IMR-90 (cell line): ENCODE data around the gene DCUN1D2. TPM values are rescaled to one million over a fixed set of nuclear protein-coding genes. Genes with fewer than 3 reads are reported as not detected.

Experiments
- ATAC-seq: fragments of 200-7000 bp; cut with Tn5 transposase; 2 replicates; pipeline ENCODE4 v1.9.1; 2020; ENCODE audit warnings: low read depth, mild to moderate bottlenecking, moderate library complexity
- BruUV-seq: library from RNA; stranded (reverse); fragments of 400-500 nt; replicated peaks from 2 replicates; lab custom pipeline; 2021; lab: Mats Ljungman, UMichigan
- CTCF ChIA-PET: fragments of 300-600 bp; formaldehyde crosslinking; extraction: SDS; loops from one replicate; lab custom pipeline; 2021; ENCODE audit warnings: antibody characterized with exemption; lab: Yijun Ruan, JAX
- POLR2A ChIA-PET: fragments of 300-600 bp; sonication (Branson Sonifier 250); formaldehyde crosslinking; loops from one replicate; lab custom pipeline; 2022; ENCODE audit warnings: antibody characterized with exemption; ENCODE audit not compliant: unreplicated experiment; lab: Charles Lee
- DNase-seq: peaks from one replicate; pipeline ENCODE4 v3.0.0; 2013
- H2AFZ ChIP-seq: replicated peaks from 2 replicates; pipeline ENCODE3; 2013; ENCODE audit warnings: low read length, mild to moderate bottlenecking; ENCODE audit not compliant: poor library complexity
- H2AK5ac ChIP-seq: 2 replicates; pipeline ENCODE4 v1.6.1; 2013; ENCODE audit warnings: low read depth, low read length, inconsistent platforms
- H2AK9ac ChIP-seq: replicated peaks from 2 replicates; pipeline ENCODE3; 2013; ENCODE audit warnings: mild to moderate bottlenecking, low read depth, low read length, moderate library complexity; ENCODE audit not compliant: poor library complexity
- H2BK120ac ChIP-seq: 2 replicates; pipeline ENCODE4 v1.6.1; 2013; ENCODE audit warnings: low read depth, low read length, inconsistent platforms
- H2BK15ac ChIP-seq: 3 replicates; pipeline ENCODE4 v1.6.1; 2013; ENCODE audit warnings: low read depth, low read length, inconsistent platforms
- H2BK20ac ChIP-seq: 2 replicates; pipeline ENCODE4 v1.6.1; 2013; ENCODE audit warnings: low read depth, mild to moderate bottlenecking, inconsistent platforms, low read length, moderate library complexity
- H2BK5ac ChIP-seq: 2 replicates; pipeline ENCODE4 v1.6.1; 2013; ENCODE audit warnings: mild to moderate bottlenecking, low read depth, low read length, inconsistent platforms; ENCODE audit not compliant: poor library complexity, severe bottlenecking
- H3K14ac ChIP-seq: replicated peaks from 2 replicates; pipeline ENCODE4 v1.6.1; 2013; ENCODE audit warnings: low read depth, low read length, inconsistent platforms
- H3K18ac ChIP-seq: 2 replicates; pipeline ENCODE4 v1.6.1; 2013; ENCODE audit warnings: low read depth, low read length, control low read depth
- H3K23ac ChIP-seq: 2 replicates; pipeline ENCODE4 v1.6.1; 2013; ENCODE audit warnings: low read depth, low read length, inconsistent platforms
- H3K27ac ChIP-seq: 2 replicates; pipeline ENCODE4 v1.5.1; 2013; ENCODE audit warnings: mild to moderate bottlenecking, control low read depth, low read length; ENCODE audit not compliant: insufficient read depth
- H3K27me3 ChIP-seq: 2 replicates; pipeline ENCODE4 v1.6.1; 2013; ENCODE audit warnings: low read length; ENCODE audit not compliant: control insufficient read depth, insufficient read depth
- H3K36me3 ChIP-seq: 2 replicates; pipeline ENCODE4 v1.6.1; 2013; ENCODE audit warnings: low read length, mixed read lengths; ENCODE audit not compliant: control insufficient read depth, insufficient read depth
- H3K4ac ChIP-seq: 2 replicates; pipeline ENCODE4 v1.6.1; 2013; ENCODE audit warnings: low read depth, low read length, inconsistent platforms
- H3K4me1 ChIP-seq: 2 replicates; pipeline ENCODE4 v1.6.1; 2013; ENCODE audit warnings: low read length, mixed read lengths; ENCODE audit not compliant: control insufficient read depth, insufficient read depth
- H3K4me2 ChIP-seq: 2 replicates; pipeline ENCODE4 v1.6.1; 2013; ENCODE audit warnings: low read depth, mild to moderate bottlenecking, control low read depth, low read length, moderate library complexity
- H3K4me3 ChIP-seq: 2 replicates; pipeline ENCODE4 v1.5.1; 2013; ENCODE audit warnings: low read depth, mild to moderate bottlenecking, control low read depth, low read length, moderate library complexity; ENCODE audit not compliant: insufficient read depth
- H3K56ac ChIP-seq: 2 replicates; pipeline ENCODE4 v1.6.1; 2013; ENCODE audit warnings: low read length, inconsistent platforms; ENCODE audit not compliant: insufficient read depth; ENCODE audit errors: extremely low read depth
- H3K79me1 ChIP-seq, 2 experiments: 2 replicates each; pipeline ENCODE4 v1.6.1; 2013; ENCODE audit warnings: low read length in 2 of 2, inconsistent platforms in 1 of 2, low read depth in 1 of 2
- H3K9ac ChIP-seq: 2 replicates; pipeline ENCODE4 v1.6.1; 2013; ENCODE audit warnings: low read depth, low read length, control low read depth
- H3K9me1 ChIP-seq: 2 replicates; pipeline ENCODE4 v1.6.1; 2013; ENCODE audit warnings: low read length, inconsistent platforms; ENCODE audit not compliant: insufficient read depth
- H3K9me3 ChIP-seq: 2 replicates; pipeline ENCODE4 v1.6.1; 2013; ENCODE audit warnings: low read length; ENCODE audit not compliant: control insufficient read depth, insufficient read depth
- H4K20me1 ChIP-seq: 2 replicates; pipeline ENCODE4 v1.6.1; 2013; ENCODE audit warnings: low read length, inconsistent platforms; ENCODE audit not compliant: insufficient read depth
- H4K5ac ChIP-seq: 2 replicates; pipeline ENCODE4 v1.6.1; 2013; ENCODE audit warnings: mild to moderate bottlenecking, low read depth, low read length, control low read depth
- H4K8ac ChIP-seq, 2 experiments: 2 replicates each; pipeline ENCODE4 v1.6.1; 2013; ENCODE audit warnings: low read depth in 2 of 2, low read length in 2 of 2, control low read depth in 1 of 2, inconsistent platforms in 1 of 2
- H4K91ac ChIP-seq: 2 replicates; pipeline ENCODE4 v1.6.1; 2013; ENCODE audit warnings: low read depth, low read length, inconsistent platforms; ENCODE audit not compliant: insufficient read depth
- BHLHE40 ChIP-seq: fragments of 150-350 bp; IDR thresholded peaks from 2 replicates; pipeline ENCODE4 v1.6.1; 2016; ENCODE audit warnings: mild to moderate bottlenecking, low read depth, low read length
- CEBPB ChIP-seq: IDR thresholded peaks from 2 replicates; pipeline ENCODE4 v1.6.1; 2012; ENCODE audit warnings: low read depth, low read length, improper control_type of control experiment
- CTCF ChIP-seq: conservative IDR thresholded peaks from 2 replicates; pipeline ENCODE4 v1.5.1; 2012; ENCODE audit warnings: mild to moderate bottlenecking, low read depth, low read length, improper control_type of control experiment
- ELK1 ChIP-seq: fragments of 150-350 bp; IDR thresholded peaks from 2 replicates; pipeline ENCODE4 v1.6.1; 2016; ENCODE audit warnings: low read depth, mild to moderate bottlenecking, low read length, moderate library complexity, borderline replicate concordance
- FOS ChIP-seq: fragments of 150-350 bp; IDR thresholded peaks from 2 replicates; pipeline ENCODE4 v1.6.1; 2016; ENCODE audit warnings: low read depth, low read length
- MAFK ChIP-seq: IDR thresholded peaks from 2 replicates; pipeline ENCODE4 v1.6.1; 2012; ENCODE audit warnings: low read depth, low read length, improper control_type of control experiment
- MAZ ChIP-seq: IDR thresholded peaks from 2 replicates; pipeline ENCODE4 v1.6.1; 2012; ENCODE audit warnings: low read depth, mild to moderate bottlenecking, low read length, improper control_type of control experiment, moderate library complexity, borderline replicate concordance
- NFE2L2 ChIP-seq: fragments of 150-350 bp; IDR thresholded peaks from 2 replicates; pipeline ENCODE4 v1.6.1; 2016; ENCODE audit warnings: low read depth, mild to moderate bottlenecking, low read length
- POLR2A ChIP-seq: IDR thresholded peaks from 2 replicates; pipeline ENCODE4 v1.6.1; 2012; ENCODE audit warnings: mild to moderate bottlenecking, low read depth, low read length
- RAD21 ChIP-seq: IDR thresholded peaks from 2 replicates; pipeline ENCODE4 v1.6.1; 2012; ENCODE audit warnings: low read length, improper control_type of control experiment
- RCOR1 ChIP-seq: IDR thresholded peaks from 2 replicates; pipeline ENCODE4 v1.6.1; 2012; ENCODE audit warnings: mild to moderate bottlenecking, low read length, improper control_type of control experiment; ENCODE audit not compliant: insufficient replicate concordance
- RFX5 ChIP-seq: IDR thresholded peaks from 2 replicates; pipeline ENCODE4 v1.8.0; 2012; ENCODE audit warnings: low read depth, mild to moderate bottlenecking, low read length, moderate library complexity
- USF2 ChIP-seq: fragments of 150-350 bp; IDR thresholded peaks from 2 replicates; pipeline ENCODE4 v1.6.1; 2017; ENCODE audit warnings: mild to moderate bottlenecking, antibody characterized with exemption, low read length, low read depth
- WGBS, 2 experiments: methylation state at CpG; one replicate each; pipeline versions ENCODE4 v1.1.5 to v1.1.7; 2013; ENCODE audit warnings: missing lambda C conversion rate in 2 of 2; ENCODE audit not compliant: insufficient read length in 1 of 2; ENCODE audit errors: extremely low coverage in 2 of 2; 5-methylcytosine and 5-hydroxymethylcytosine counted together
- dilution Hi-C: fragments of 300-500 bp; cut with HindIII; formaldehyde crosslinking; loops from one replicate; pipeline ENCODE4 v1.14.3; 2018; ENCODE audit warnings: low sequenced_read_pairs; ENCODE audit not compliant: unreplicated experiment
- in situ Hi-C: fragments of 300-500 bp; cut with MboI; formaldehyde crosslinking; loops from 3 replicates; pipeline ENCODE4 v1.14.3; 2019; ENCODE audit warnings: low sequenced_read_pairs, inconsistent platforms, mixed read lengths
- intact Hi-C: fragments of 100-400 bp; cut with micrococcal nuclease; formaldehyde crosslinking; loops from 2 replicates; pipeline ENCODE4 v1.10.0; 2022
- polyA plus RNA-seq, 3 experiments: library from polyadenylated mRNA; depleted of rRNA; stranded (reverse); fragments of >200 nt; gene quantifications; 2 replicates each; pipeline ENCODE4 v1.2.3, GENCODE V29; 2012; ENCODE audit warnings: low replicate concordance in 1 of 3
- total RNA-seq: library from RNA; depleted of rRNA; stranded (reverse); fragments of >200 nt; gene quantifications from 2 replicates; pipeline ENCODE4 v1.2.3, GENCODE V29; 2012

Gene DCUN1D2
- total and polyA plus RNA-seq, 2 of the 4 experiments (the other 2 are of a cell fraction), result 8.1 to 11.5 TPM

GRCh38 chr13:113489549-113490495, 689 bp downstream of the DCUN1D2 start:
- Histone ChIP-seq H2BK15ac (no peak overlapping the region), H3K9me1 (peaks cover 29% of the 10 kb centered on the region), H3K18ac (peak overlapping the region; percentile 13), H2BK120ac (peak overlapping the region; percentile 21; the same call in 1 of the 2 replicates), H3K4me1 (peaks cover 12% of the 10 kb centered on the region), H3K4me3 (peak overlapping the region; percentile 77), H4K20me1 (peaks cover 67% of the 10 kb centered on the region), H2BK20ac (no peak overlapping the region), H3K23ac (peak overlapping the region; percentile 46), H3K4ac (peak overlapping the region; percentile 68), H3K27me3 (no peaks in the 10 kb centered on the region), H3K9ac (peak overlapping the region; percentile 72), H2AK5ac (peak overlapping the region; percentile 84), H2AK9ac (peak overlapping the region; percentile 91), H3K9me3 (no peaks in the 10 kb centered on the region), H3K27ac (peak overlapping the region; percentile 62), H3K56ac (0 out of 2 replicates have a peak overlapping the region, but pooled peaks have one; percentile 14), H3K14ac (peak overlapping the region; percentile 27), H2AFZ (peak overlapping the region; percentile 97), H3K4me2 (peak overlapping the region; percentile 88), H3K36me3 (peaks cover 5% of the 10 kb centered on the region), H2BK5ac (peak overlapping the region; percentile 52), H4K91ac (peak overlapping the region; percentile 43; the same call in 1 of the 2 replicates), H4K5ac (0 out of 2 replicates have a peak overlapping the region, but pooled peaks have one; percentile 6), H3K79me1 (peaks cover 50 to 75% of the 10 kb centered on the region in 2 experiments), H4K8ac (peak overlapping the region in 1 of 2 experiments; percentile 44; a peak in 1 of 4 replicates)
- ChIA-PET CTCF (interaction anchor here (1.0 kb wide), 1 partner anchor 73 kb away, joined by 3 read pairs; no protein-coding TSS in a partner anchor), POLR2A (no interaction called here)
- DNase-seq, result peak; percentile 41
- intact Hi-C loops, result no loop called here
- dilution Hi-C loops, result no loop called here
- in situ Hi-C loops, result no loop called here
- peak; percentile 18 for ATAC-seq
- BruUV-seq, result no TSS peak
- 0% methylated on average over 39 of the region's 54 CpGs; no CpG with 5 or more reads in 1 of the 2 experiments for WGBS, 2 experiments
- TF ChIP-seq RCOR1 (no peak), RFX5 (no peak), CTCF (no peak), BHLHE40 (no peak), POLR2A (no peak), NFE2L2 (no peak), RAD21 (no peak), FOS (no peak), CEBPB (no peak), USF2 (no peak), MAFK (no peak), MAZ (no peak), ELK1 (no peak)
